Thyroid gland (tissue), 4 donors: Measurements from ENCODE around the gene ZSWIM5. TPM values are rescaled to one million over a fixed set of nuclear protein-coding genes. Genes with fewer than 3 reads are reported as not detected.
A peak's percentile ranks its signal among the peaks of the same experiment; 100 is the strongest.

Experiments
- DNase-seq, 2 donors: peaks; one replicate each; pipeline ENCODE4 v3.0.0-alpha.2; 2019
- H3K27ac ChIP-seq, 3 donors: fragments of 200-600 bp; sonication (generic); 1 replicate in 2 of 3; 2 replicates in 1 of 3; pipeline ENCODE4 v1.5.1; 2016 to 2019; ENCODE audit warnings: mild to moderate bottlenecking in 1 of 3, moderate library complexity in 1 of 3
- H3K27me3 ChIP-seq: fragments of 200-600 bp; sonication (generic); one replicate; pipeline ENCODE4 v1.5.1; 2019
- H3K36me3 ChIP-seq, 2 donors: fragments of 200-600 bp; sonication (generic); one replicate each; pipeline ENCODE4 v1.5.1; 2016 to 2019
- H3K4me1 ChIP-seq, 2 donors: fragments of 200-600 bp; sonication (generic); one replicate each; pipeline ENCODE4 v1.5.1; 2017 to 2019
- H3K4me3 ChIP-seq, 3 donors: fragments of 200-600 bp; sonication (generic); replicated peaks in 1 of 3; 1 replicate in 2 of 3; 2 replicates in 1 of 3; pipeline ENCODE4 v1.5.1; 2016; ENCODE audit warnings: mild to moderate bottlenecking in 1 of 3
- H3K9me3 ChIP-seq: fragments of 200-600 bp; sonication (generic); one replicate; pipeline ENCODE4 v1.5.1; 2017
- POLR2A ChIP-seq, 2 donors: fragments of 450-650 bp; IDR thresholded peaks; one replicate each; pipeline ENCODE4 v1.6.1; 2017; ENCODE audit warnings: antibody characterized with exemption in 2 of 2, mild to moderate bottlenecking in 2 of 2, moderate library complexity in 1 of 2
- WGBS, 2 donors: methylation state at CpG; one replicate each; pipeline ENCODE4 v1.1.5; 2017; 5-methylcytosine and 5-hydroxymethylcytosine counted together
- intact Hi-C: fragments of 100-400 bp; cut with DNase I; formaldehyde crosslinking; loops from one replicate; pipeline ENCODE4 v1.15.1; 2023
- total RNA-seq, 4 donors: library from RNA; depleted of rRNA; stranded (reverse); fragments of >200 nt; gene quantifications; one replicate each; pipeline ENCODE4 v1.2.3, GENCODE V29; 2016
- TF ChIP-seq, protein P1 (sequence below), 6 experiments: fragments of 200-600 bp in 3 of 6; fragments of 450-650 bp in 3 of 6; sonication (generic) in 3 of 6; IDR thresholded peaks; one replicate each; pipeline ENCODE4 v1.5.1; 2016 to 2019; ENCODE audit warnings: antibody characterized with exemption in 6 of 6, mild to moderate bottlenecking in 2 of 6, inconsistent platforms in 1 of 6, moderate library complexity in 1 of 6

ZSWIM5 gene
- total RNA-seq, 4 donors from 2014 or later: 6.3 to 15.4 (median 12.5) TPM

GRCh38 chr1:45026446-45026845 lies 180.0 kb downstream of the ZSWIM5 start:
- Histone ChIP-seq H3K4me1 (no peaks in the 10 kb centered on the region), H3K36me3 (no peaks in the 10 kb centered on the region), H3K27ac (no peak overlapping the region), H3K4me3 (no peak overlapping the region), H3K27me3 (no peaks in the 10 kb centered on the region), H3K9me3 (no peaks in the 10 kb centered on the region)
- 94 to 96% methylated on average over 1 of the region's 1 CpG for WGBS, 2 donors
- intact Hi-C loops: no loop called here
- TF ChIP-seq, protein P1, sequence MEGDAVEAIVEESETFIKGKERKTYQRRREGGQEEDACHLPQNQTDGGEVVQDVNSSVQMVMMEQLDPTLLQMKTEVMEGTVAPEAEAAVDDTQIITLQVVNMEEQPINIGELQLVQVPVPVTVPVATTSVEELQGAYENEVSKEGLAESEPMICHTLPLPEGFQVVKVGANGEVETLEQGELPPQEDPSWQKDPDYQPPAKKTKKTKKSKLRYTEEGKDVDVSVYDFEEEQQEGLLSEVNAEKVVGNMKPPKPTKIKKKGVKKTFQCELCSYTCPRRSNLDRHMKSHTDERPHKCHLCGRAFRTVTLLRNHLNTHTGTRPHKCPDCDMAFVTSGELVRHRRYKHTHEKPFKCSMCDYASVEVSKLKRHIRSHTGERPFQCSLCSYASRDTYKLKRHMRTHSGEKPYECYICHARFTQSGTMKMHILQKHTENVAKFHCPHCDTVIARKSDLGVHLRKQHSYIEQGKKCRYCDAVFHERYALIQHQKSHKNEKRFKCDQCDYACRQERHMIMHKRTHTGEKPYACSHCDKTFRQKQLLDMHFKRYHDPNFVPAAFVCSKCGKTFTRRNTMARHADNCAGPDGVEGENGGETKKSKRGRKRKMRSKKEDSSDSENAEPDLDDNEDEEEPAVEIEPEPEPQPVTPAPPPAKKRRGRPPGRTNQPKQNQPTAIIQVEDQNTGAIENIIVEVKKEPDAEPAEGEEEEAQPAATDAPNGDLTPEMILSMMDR (IDR thresholded peaks at IDR 0.05): no peak
- TF ChIP-seq POLR2A (IDR thresholded peaks at IDR 0.05): no peak
- DNase-seq: no peak

- intact Hi-C loops: no loop called here
Measured at GRCh38 chr1:45023663-45024062, 182.7 kb downstream of the ZSWIM5 start.

DNA sequence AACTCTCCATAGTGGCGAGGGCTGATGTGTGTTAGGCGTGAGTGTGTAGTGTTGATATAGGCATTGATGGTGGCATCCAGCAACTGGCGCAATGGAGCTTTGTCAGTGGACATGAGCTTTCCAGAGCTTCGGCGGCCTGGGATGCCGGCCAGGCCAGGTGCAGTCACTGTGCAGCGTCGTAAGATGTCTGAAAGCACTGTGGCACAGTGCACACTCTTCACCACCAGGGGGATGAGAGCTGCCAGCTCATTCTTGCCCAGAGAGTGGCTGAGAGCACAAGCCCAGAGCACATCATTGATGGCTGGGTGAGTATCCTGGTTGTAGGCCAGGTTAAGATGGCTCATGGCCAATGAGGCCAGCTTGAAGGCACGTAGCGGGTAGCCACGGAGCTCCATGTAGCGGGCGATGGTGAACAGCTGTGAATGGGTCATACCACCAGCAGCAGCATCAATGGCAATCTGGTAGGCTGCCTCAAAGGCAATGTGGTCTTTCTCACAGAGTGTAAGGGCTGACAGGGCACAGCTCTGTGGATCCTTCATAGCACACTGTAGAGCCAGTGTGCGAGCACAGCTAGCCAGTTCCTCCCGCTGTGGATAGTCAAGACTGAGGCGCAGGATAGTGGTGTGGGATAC lies 187.7 kb downstream of the ZSWIM5 start:
- 45 to 71% methylated on average over 8 to 13 of the region's 16 CpGs for WGBS, 2 donors
- H3K27me3 ChIP-seq: no peaks in the 10 kb centered on the region
- intact Hi-C loops: loop anchor here (2.0 to 10.0 kb wide), 3 partner anchors 186 to 546 kb away; partner anchors contain the start of gene ZSWIM5
- H3K9me3 ChIP-seq: no peaks in the 10 kb centered on the region
- H3K27ac ChIP-seq: no peak overlapping the region
- no peak overlapping the region for H3K4me3 ChIP-seq
- peak; percentile 89 to 91 for DNase-seq
- H3K36me3 ChIP-seq: no peaks in the 10 kb centered on the region
- TF ChIP-seq, protein P1 (IDR thresholded peaks at IDR 0.05): peak; percentile 68 to 95 (median 88)
- no peak for TF ChIP-seq POLR2A (IDR thresholded peaks at IDR 0.05)
- H3K4me1 ChIP-seq: peaks cover 3 to 9% of the 10 kb centered on the region in 2 donors

More at GRCh38 chr1:45023663-45024062, 182.7 kb downstream of the ZSWIM5 start:
- DNase-seq: no peak
- Histone ChIP-seq H3K4me1 (no peaks in the 10 kb centered on the region), H3K4me3 (no peak overlapping the region), H3K9me3 (no peaks in the 10 kb centered on the region), H3K27me3 (no peaks in the 10 kb centered on the region), H3K36me3 (no peaks in the 10 kb centered on the region), H3K27ac (no peak overlapping the region)
- TF ChIP-seq, protein P1 (IDR thresholded peaks at IDR 0.05): no peak
- TF ChIP-seq POLR2A (IDR thresholded peaks at IDR 0.05): no peak
- 96 to 98% methylated on average over 1 of the region's 1 CpG for WGBS, 2 donors

DNA sequence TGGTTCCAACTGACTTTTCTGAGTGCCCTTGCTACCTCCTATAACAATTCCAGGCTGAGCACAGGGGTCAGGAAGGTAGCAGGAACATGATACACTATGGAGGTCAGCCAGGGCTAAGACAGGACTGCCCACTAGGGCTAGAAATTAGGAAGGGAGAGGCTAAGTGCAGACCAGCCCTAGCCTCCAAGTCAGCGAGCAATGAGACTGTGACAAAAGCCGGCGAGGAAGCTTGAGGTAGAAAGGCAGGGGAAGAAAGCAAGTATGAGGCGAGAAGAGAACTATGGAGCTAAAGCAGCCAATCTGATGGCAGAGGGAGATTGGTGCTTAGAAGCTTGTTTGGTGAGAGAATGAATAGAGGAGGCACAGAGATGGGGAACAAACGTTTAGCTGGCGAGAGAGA lies 189.6 kb downstream of the ZSWIM5 start:
- TF ChIP-seq POLR2A (IDR thresholded peaks at IDR 0.05): no peak
- TF ChIP-seq, protein P1 (IDR thresholded peaks at IDR 0.05): no peak
- no peaks in the 10 kb centered on the region for H3K36me3 ChIP-seq
- 80 to 85% methylated on average over 6 of the region's 6 CpGs for WGBS, 2 donors
- no peak overlapping the region for H3K27ac ChIP-seq
- H3K9me3 ChIP-seq: no peaks in the 10 kb centered on the region
- H3K27me3 ChIP-seq: no peaks in the 10 kb centered on the region
- no peak overlapping the region for H3K4me3 ChIP-seq
- no peak for DNase-seq
- H3K4me1 ChIP-seq: peaks cover 13 to 21% of the 10 kb centered on the region in 2 donors
- intact Hi-C loops: loop anchor here (10.0 kb wide), 2 partner anchors 188 to 548 kb away; partner anchors contain the start of gene ZSWIM5

- Histone ChIP-seq H3K4me1 (peaks cover 18 to 26% of the 10 kb centered on the region in 2 donors), H3K27me3 (no peaks in the 10 kb centered on the region), H3K36me3 (no peaks in the 10 kb centered on the region), H3K9me3 (no peaks in the 10 kb centered on the region), H3K27ac (no peak overlapping the region), H3K4me3 (no peak overlapping the region)
- intact Hi-C loops: loop anchor here (10.0 kb wide), 2 partner anchors 189 to 549 kb away; partner anchors contain the start of gene ZSWIM5
- no peak for DNase-seq
- TF ChIP-seq, protein P1 (IDR thresholded peaks at IDR 0.05): no peak
- TF ChIP-seq POLR2A (IDR thresholded peaks at IDR 0.05): no peak
- WGBS, 2 donors: 85 to 97% methylated on average over 2 of the region's 2 CpGs
Measured at GRCh38 chr1:45016090-45016697, 190.2 kb downstream of the ZSWIM5 start.
